Endothelial cell of umbilical vein (primary cell): ENCODE results near the gene OR10J1. TPM values are rescaled to one million over a fixed set of nuclear protein-coding genes. Genes with fewer than 3 reads are reported as not detected.

Experiments used
- BruUV-seq: library from RNA; stranded (reverse); fragments of 400-500 nt; replicated peaks from 2 replicates; lab custom pipeline; 2021; lab: Mats Ljungman, UMichigan
- CTCF ChIA-PET: fragments of 300-600, 350-600 bp; sonication (Branson Sonifier 250); formaldehyde crosslinking; loops from one replicate; lab custom pipeline; 2021; ENCODE audit warnings: antibody characterized with exemption, inconsistent platforms; lab: Charles Lee
- POLR2A ChIA-PET: fragments of 300-600, 350-600 bp; sonication (Branson Sonifier 250); formaldehyde crosslinking; loops from one replicate; lab custom pipeline; 2021; ENCODE audit warnings: antibody characterized with exemption, inconsistent platforms; lab: Charles Lee
- DNase-seq: peaks from one replicate; pipeline ENCODE4 v3.0.0-alpha.2; 2011; ENCODE audit warnings: low read depth, low spot score
- FAIRE-seq: peaks from 2 replicates; lab custom pipeline; 2011; peaks lifted over from hg19 to GRCh38; lab: Jason Lieb, UNC
- H2AFZ ChIP-seq: 2 replicates; pipeline ENCODE4 v1.6.0; 2012; ENCODE audit warnings: low read depth, low read length, control low read depth, inconsistent platforms
- H3K27ac ChIP-seq: 2 replicates; pipeline ENCODE4 v1.5.1; 2011; ENCODE audit warnings: low read depth, mild to moderate bottlenecking, control low read depth, low read length, moderate library complexity; ENCODE audit not compliant: insufficient read depth
- H3K27me3 ChIP-seq, 2 experiments: 2 replicates each; pipeline versions ENCODE4 v1.6.0 to v1.6.1; 2011; ENCODE audit warnings: low read length in 2 of 2, mixed read lengths in 1 of 2; ENCODE audit not compliant: control insufficient read depth in 2 of 2, insufficient read depth in 2 of 2
- H3K36me3 ChIP-seq, 2 experiments: 2 replicates in 1 of 2; 3 replicates in 1 of 2; pipeline ENCODE4 v1.5.1; 2011; ENCODE audit warnings: low read length in 2 of 2, mild to moderate bottlenecking in 1 of 2, moderate library complexity in 1 of 2; ENCODE audit not compliant: control insufficient read depth in 2 of 2, insufficient read depth in 2 of 2; ENCODE audit errors: extremely low read depth in 1 of 2
- H3K4me1 ChIP-seq: 3 replicates; pipeline ENCODE4 v1.5.1; 2011; ENCODE audit warnings: mild to moderate bottlenecking, low read length; ENCODE audit not compliant: control insufficient read depth, insufficient read depth; ENCODE audit errors: extremely low read depth
- H3K4me2 ChIP-seq: 2 replicates; pipeline ENCODE4 v1.6.1; 2011; ENCODE audit warnings: low read length, control low read depth, mixed read lengths; ENCODE audit not compliant: insufficient read depth
- H3K4me3 ChIP-seq, 3 experiments: fragments of 200-600 bp in 1 of 3; sonication (generic), shearing (Covaris generic) in 1 of 3; replicated peaks in 1 of 3; 2 replicates each; pipeline ENCODE4 v1.5.1; 2011 to 2016; ENCODE audit warnings: control low read depth in 3 of 3, low read length in 3 of 3, mild to moderate bottlenecking in 2 of 3, inconsistent platforms in 1 of 3, low read depth in 1 of 3, moderate library complexity in 1 of 3; ENCODE audit not compliant: insufficient read depth in 1 of 3
- H3K79me2 ChIP-seq: 2 replicates; pipeline ENCODE4 v1.6.0; 2012; ENCODE audit warnings: low read length, inconsistent platforms; ENCODE audit not compliant: control insufficient read depth, insufficient read depth
- H3K9ac ChIP-seq: replicated peaks from 2 replicates; pipeline ENCODE3; 2011; ENCODE audit warnings: low read length, control low read depth; ENCODE audit not compliant: insufficient read depth; ENCODE audit errors: extremely low read depth
- H3K9me1 ChIP-seq: replicated peaks from 3 replicates; pipeline ENCODE4 v1.6.0; 2011; ENCODE audit warnings: mild to moderate bottlenecking, low read length; ENCODE audit not compliant: control insufficient read depth, insufficient read depth; ENCODE audit errors: extremely low read depth
- H3K9me3 ChIP-seq: replicated peaks from 2 replicates; pipeline ENCODE4 v1.5.1; 2012; ENCODE audit warnings: low read length, inconsistent platforms; ENCODE audit not compliant: control insufficient read depth, insufficient read depth
- H4K20me1 ChIP-seq: replicated peaks from 2 replicates; pipeline ENCODE3; 2011; ENCODE audit warnings: mild to moderate bottlenecking, low read length; ENCODE audit not compliant: control insufficient read depth, insufficient read depth; ENCODE audit errors: extremely low read depth
- EZH2 ChIP-seq: IDR thresholded peaks from 2 replicates; pipeline ENCODE4 v1.6.1; 2012; ENCODE audit warnings: borderline replicate concordance, low read depth, mild to moderate bottlenecking, moderate library complexity, low read length, inconsistent platforms; ENCODE audit not compliant: severe bottlenecking
- GATA2 ChIP-seq: IDR thresholded peaks from 2 replicates; pipeline ENCODE4 v1.7.0; 2011; ENCODE audit warnings: low read depth, mild to moderate bottlenecking, moderate library complexity, mixed read lengths, low read length; ENCODE audit not compliant: insufficient read length, insufficient read depth
- JUN ChIP-seq: IDR thresholded peaks from 2 replicates; pipeline ENCODE4 v1.6.1; 2011; ENCODE audit warnings: borderline replicate concordance, low read depth; ENCODE audit not compliant: insufficient read length, insufficient read depth
- MAX ChIP-seq: IDR thresholded peaks from 2 replicates; pipeline ENCODE4 v1.6.1; 2011; ENCODE audit not compliant: insufficient read depth, insufficient read length
- MYC ChIP-seq: IDR thresholded peaks from one replicate; pipeline ENCODE4 v1.6.1; 2011; ENCODE audit warnings: mild to moderate bottlenecking, low read depth, low read length
- POLR2A ChIP-seq: IDR thresholded peaks from 2 replicates; pipeline ENCODE4 v1.6.1; 2012; ENCODE audit warnings: low read depth, mild to moderate bottlenecking, control low read depth, low read length
- POLR2AphosphoS5 ChIP-seq: IDR thresholded peaks from 2 replicates; pipeline ENCODE4 v1.6.1; 2012; ENCODE audit warnings: low read depth, mild to moderate bottlenecking, control low read depth, low read length, moderate library complexity; ENCODE audit not compliant: insufficient read depth
- dilution Hi-C: fragments of 300-500 bp; cut with MboI; formaldehyde crosslinking; loops from one replicate; pipeline ENCODE4 v1.15.0; 2019; ENCODE audit warnings: low sequenced_read_pairs; ENCODE audit not compliant: extremely low pct_ligation_motif_present
- intact Hi-C: fragments of 100-400 bp; cut with micrococcal nuclease; formaldehyde crosslinking; loops from one replicate; pipeline ENCODE4 v1.10.0; 2022
- polyA plus RNA-seq, 4 experiments: library from polyadenylated mRNA; depleted of rRNA in 3 of 4; stranded (reverse) in 3 of 4; unstranded in 1 of 4; fragments of >200 nt; gene quantifications; 2 replicates each; pipeline versions ENCODE4 v1.2.1 to v1.2.3, GENCODE V29; 2011 to 2012; ENCODE audit warnings: missing spikeins in 1 of 4
- total RNA-seq: library from RNA; stranded (reverse); gene quantifications from 2 replicates; pipeline ENCODE4 v1.2.3, GENCODE V29; 2021

Gene OR10J1
- total and polyA plus RNA-seq, 2 donors (not counting 3 experiments of a cell fraction or from before 2014, with no cell fraction given) = not detected

- dilution Hi-C loops = no loop called here
- Histone ChIP-seq H3K36me3 (no peaks in the 10 kb centered on the region), H3K4me2 (no peak overlapping the region), H3K9me1 (no peaks in the 10 kb centered on the region), H3K9ac (no peak overlapping the region), H3K79me2 (no peaks in the 10 kb centered on the region), H4K20me1 (no peaks in the 10 kb centered on the region), H3K9me3 (no peaks in the 10 kb centered on the region), H3K27ac (no peak overlapping the region), H2AFZ (no peak overlapping the region), H3K27me3 (no peaks in the 10 kb centered on the region), H3K4me1 (no peaks in the 10 kb centered on the region), H3K4me3 (no peak overlapping the region)
- ChIA-PET CTCF (no interaction called here), POLR2A (no interaction called here)
- BruUV-seq = no TSS peak
- no peak for TF ChIP-seq GATA2
- no peak for FAIRE-seq
- intact Hi-C loops = no loop called here
- DNase-seq = peak; percentile 14
Measured at GRCh38 chr1:159429074-159429861, 10.3 kb upstream of the OR10J1 start.

- no peak for TF ChIP-seq POLR2A
- no peak for TF ChIP-seq JUN
- TF ChIP-seq EZH2 = no peak
- TF ChIP-seq MAX = no peak
- TF ChIP-seq POLR2AphosphoS5 = no peak
- TF ChIP-seq MYC = no peak
- no peak for TF ChIP-seq GATA2
Measured at GRCh38 chr1:159430985-159431384, 8.5 kb upstream of the OR10J1 start.

More at GRCh38 chr1:159430985-159431384, 8.5 kb upstream of the OR10J1 start:
- H3K9me1 ChIP-seq = no peaks in the 10 kb centered on the region
- no peak overlapping the region for H2AFZ ChIP-seq
- no peaks in the 10 kb centered on the region for H4K20me1 ChIP-seq
- H3K9me3 ChIP-seq = no peaks in the 10 kb centered on the region
- H3K9ac ChIP-seq = no peak overlapping the region
- ChIA-PET CTCF (no interaction called here), POLR2A (no interaction called here)
- dilution Hi-C loops = no loop called here
- intact Hi-C loops = no loop called here
- no peak for DNase-seq
- no TSS peak for BruUV-seq
- H3K27me3 ChIP-seq = no peaks in the 10 kb centered on the region
- H3K79me2 ChIP-seq = no peaks in the 10 kb centered on the region
- no peak for FAIRE-seq
- H3K4me3 ChIP-seq = no peak overlapping the region
- H3K4me1 ChIP-seq = no peaks in the 10 kb centered on the region
- no peak overlapping the region for H3K27ac ChIP-seq
- H3K36me3 ChIP-seq = no peaks in the 10 kb centered on the region
- H3K4me2 ChIP-seq = no peak overlapping the region
